Cerebellar cortex (tissue), 1 donor: ENCODE data around the gene TRERF1.

Experiments
- DNase-seq: peaks from one replicate; pipeline ENCODE4 v3.0.0-alpha.2; 2015; ENCODE audit warnings: low spot score

Gene TRERF1

DNA sequence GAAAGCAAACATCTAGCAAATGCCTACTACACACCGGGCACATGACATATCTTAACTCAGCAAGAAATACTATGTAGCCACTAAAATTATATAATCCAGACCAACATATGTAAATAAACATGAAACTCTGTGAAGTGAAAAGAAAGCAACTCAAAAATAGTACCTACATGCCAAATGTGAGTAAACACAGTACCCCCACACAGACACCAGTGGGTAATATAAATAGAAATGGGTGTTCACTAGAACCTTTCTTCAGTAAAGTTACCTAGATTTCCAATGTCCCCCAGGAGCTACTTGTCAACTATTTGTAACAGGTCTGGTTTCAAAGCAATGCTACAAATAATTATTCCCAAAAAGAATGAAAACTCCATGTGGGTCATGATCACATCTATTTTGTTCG, 25.5 kb downstream of the TRERF1 start:
- DNase-seq: no peak

DNA sequence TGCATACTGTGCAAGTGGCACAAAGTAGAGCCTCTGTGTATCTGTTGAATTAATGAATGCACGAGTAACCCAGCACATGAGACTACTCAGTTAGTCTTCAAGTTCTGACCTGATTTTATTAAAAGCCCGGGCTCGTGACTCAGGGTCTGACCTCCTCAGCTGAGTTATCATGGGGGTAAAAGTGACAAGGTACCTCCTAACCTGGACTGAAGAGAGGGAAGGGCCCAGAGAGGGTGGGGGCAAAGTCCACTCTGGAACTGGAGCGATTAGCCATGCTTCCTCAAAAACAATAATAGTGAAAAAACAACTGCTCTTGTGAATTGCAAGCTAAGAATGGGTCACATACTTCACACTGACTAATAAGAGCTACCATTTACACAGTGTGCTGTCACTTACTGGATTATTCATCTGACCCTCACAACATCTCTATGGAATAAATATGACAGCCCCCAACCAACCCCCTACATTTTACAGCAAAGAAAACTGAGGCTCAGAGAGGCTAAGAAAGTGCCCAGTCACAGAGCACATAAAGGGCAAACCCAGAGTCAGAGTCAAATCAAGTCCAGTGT, 26.7 kb downstream of the TRERF1 start:
- DNase-seq: no peak

DNA sequence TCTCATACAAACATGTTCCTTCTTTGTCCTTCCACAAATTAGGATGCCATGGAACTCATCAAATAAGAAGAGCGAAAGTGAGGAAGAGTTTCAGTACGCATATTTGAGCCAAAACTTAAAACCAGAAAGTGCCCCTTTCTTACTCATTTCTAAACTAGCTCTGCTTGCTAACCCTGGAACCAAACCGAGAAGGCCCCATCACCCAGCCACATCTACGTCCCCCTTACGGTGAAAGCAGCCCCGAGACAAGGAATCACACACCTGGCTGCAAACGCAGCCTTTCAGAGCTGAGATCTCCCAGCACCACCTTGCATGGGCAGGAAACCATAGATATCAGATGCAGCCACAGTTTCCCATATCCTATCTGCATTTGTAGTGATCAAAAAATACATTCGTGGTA, 28.5 kb downstream of the TRERF1 start:
- DNase-seq: no peak

DNA sequence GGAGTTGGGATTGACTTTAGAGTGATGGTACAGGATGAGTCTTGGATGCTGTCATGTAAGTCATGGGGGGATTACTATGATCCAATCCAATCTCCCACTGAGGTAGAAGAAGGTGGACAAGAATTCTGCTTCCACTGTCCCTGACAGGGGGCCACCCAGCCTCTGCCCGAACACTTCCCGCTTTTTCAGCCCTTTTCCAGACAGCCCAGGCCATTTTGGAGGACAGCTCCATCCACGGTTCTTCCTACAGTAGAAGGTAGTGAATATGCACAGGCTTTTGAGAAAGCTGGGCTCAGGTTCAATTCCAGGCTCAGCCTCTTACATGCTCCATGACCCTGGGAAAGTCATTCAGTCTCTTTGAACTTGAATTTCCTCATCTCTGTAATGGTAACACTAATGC, 31.0 kb downstream of the TRERF1 start:
- no peak for DNase-seq

DNA sequence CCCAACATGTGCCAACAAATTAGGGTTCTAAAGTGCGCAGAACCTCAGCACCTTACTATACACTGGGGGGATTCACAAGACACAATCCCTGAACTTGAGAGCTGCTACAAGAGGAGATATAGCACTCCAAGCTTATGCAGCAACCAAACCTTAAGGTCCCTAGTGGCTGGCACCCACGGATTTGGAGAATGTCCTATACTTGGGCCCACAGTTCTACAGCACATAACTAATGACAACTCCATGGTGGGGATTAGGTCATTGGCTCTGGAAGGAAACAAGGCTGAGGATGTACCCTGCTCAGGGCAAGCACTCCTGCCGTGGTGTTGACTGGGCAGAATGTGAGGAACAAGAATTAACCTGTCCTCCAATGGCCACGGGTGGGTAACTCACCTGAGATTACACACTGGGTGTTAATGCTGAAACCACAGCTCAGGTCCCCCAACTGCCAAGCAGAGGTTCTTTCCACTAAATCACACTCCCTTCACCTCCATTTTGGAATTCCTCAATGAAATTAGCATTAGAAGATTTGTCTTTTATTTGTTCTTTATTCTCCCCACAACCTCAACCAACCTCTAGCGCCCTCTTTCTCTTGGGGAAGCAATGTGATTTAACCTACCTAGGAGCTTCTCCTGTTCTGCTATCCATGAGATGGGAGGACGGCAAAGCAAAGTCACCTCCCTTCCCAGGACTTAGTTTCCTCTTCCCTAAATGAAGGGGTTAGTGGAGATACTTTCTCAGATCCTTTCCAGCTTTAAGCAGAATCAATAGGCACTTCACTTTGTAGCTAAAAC, 32.0 kb downstream of the TRERF1 start:
- no peak for DNase-seq

DNA sequence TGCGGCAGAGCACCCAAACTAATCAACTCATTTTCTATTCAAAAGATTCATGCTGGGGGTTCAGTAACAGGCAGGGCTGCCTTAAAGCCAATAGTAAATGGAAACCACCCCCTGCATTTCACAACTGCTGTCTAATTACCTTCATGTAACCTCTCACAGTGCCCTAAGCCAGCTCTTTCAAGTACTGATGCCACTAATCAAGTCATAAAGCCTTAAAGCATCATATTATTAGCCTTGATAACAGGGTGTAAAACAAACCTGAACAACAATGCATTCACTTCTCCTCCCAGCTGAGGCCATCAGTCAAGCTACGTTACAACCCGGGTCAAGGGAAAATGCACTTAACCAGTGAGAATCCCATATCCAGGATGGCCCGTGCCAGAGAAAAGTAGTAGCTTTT, 33.0 kb downstream of the TRERF1 start:
- DNase-seq: no peak

DNA sequence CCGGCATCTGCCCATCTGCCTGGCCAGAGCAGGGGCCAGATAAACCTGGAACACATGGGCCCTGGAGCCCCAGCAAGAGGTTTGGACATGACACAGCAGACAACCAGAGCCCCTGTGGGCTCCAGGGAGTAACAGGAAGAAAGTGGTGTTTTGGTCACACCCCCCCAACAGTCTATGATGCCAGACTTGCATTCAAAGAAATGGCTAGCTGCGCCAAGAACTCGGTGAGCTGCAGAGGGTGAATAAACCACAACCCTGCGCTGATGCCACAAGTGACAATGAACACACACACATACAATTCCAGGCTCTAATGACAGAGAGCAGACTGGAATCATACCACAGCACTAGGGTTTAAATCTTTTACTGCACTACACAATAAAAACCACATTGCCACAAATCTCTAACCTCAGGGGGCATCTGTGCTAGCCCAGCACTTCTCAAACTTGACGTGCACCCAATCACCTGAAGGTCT, 34.0 kb downstream of the TRERF1 start:
- no peak for DNase-seq

DNA sequence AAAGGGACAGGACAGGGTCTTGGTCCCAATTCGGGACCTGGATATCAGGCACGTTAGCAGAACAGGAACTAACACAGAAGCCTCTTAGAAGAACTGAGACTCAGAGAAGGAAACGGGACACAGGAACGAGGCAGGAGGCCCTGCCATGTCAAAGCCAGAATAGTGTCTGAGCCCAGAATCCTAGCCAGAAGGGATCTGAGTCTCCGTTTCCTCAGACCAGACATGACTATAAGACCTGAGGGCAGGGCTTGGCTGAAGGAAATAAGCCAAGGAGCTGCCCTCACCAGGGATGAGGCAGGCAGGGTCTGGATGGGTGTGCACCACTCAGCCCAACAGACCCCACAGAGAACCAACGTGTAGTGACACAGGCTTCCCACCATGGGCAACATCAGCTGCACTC, 40.3 kb downstream of the TRERF1 start:
- no peak for DNase-seq

DNA sequence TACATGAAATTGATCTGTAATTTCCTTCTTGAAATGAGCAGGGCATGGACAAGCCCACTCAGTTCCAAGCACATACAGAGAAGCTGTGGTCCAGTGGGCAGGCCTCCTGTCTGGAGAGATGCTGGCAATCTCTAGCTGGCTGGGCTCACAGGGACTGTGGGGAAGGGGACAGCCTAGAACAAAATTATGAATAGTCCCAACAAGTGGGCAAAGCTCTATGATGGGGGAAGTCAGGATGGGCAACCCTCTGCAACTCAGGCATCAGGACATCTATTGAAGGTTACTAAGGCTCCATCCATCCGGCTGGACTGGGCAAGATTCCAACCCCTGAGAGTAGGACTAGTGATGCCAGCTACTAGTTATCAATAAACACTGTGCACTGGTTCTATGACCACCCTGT, 40.9 kb downstream of the TRERF1 start:
- no peak for DNase-seq

DNA sequence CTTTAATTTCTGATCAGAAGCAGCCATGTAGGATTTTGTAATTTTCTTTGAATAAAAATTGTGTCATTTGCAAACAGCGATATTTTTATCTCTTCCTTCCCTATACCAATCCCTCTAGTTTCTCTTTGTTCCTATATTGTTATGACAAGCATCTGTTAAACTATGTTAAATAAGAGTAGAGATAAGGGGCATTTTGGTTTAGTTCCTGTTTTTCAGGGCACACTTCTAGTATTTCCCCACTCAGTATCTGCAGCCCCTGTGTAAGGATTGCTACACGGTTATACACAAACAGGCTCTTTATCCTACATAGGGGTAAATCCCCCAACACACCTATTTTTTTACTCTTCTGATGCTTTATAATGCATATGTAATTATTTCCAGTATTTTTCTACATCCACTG, 42.1 kb downstream of the TRERF1 start:
- no peak for DNase-seq

DNA sequence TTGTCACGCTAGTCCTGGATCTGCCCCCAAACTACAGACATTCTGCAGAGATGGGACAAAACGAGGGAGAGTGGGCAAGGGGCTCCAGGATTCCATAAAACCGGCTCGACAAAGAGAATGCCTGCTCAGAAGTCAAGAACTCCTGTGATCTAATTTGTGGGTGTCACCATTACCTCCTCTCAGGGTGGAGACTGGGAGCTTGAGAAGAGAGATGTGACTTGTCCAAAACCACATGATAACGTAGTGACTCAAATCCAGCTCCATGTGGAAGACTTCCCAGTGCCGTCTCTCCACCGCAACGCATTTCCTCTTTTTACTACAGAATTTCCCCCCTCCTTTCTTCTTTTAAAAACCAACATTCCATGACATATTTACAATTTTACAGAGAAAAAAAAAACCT, 44.3 kb downstream of the TRERF1 start:
- DNase-seq: no peak

DNA sequence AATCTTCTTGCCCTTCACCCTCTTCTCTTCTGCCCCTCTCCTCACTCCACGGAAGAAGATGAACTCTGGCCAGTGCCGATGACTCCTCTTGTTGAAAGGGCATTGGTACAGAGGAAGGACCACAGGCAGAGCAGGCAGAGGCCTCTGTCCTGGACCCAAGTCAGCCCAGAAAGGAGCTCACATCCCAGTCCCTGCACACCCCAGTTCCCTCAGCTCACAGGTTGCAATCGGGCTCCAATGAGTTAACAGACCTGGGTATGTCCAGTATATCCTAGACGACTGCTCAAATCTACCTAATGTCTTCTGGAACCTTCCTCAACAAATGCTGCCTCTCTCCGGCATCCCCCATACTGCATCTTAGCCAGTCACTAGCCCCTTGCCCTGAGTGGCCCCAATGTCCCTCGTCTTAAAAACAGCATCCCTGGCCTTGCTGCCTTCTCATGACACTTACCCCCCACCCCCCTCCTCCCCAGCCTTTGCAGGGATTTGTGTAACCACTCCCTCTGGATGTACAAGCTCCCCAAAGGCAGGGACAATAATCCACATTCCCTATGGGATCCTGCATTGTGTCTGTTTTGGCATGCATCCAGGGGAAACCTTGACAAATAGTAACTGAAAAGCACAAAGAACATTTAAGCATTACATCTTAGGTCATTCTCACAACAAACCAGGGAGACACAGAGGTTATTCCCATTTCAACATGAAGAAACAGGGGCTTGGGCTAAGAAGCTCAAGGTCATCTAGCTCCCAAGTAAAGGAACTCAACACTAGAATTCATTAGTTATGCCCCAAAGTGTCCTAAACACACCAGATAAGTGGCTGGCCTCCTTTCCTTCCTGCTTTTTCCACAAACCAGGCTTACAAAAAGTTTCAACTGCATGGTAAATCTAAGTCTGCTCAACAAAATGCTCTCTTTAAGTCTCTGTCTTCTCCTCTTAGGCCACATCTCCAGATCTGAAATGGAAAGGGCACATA, 45.1 kb downstream of the TRERF1 start:
- no peak for DNase-seq

DNA sequence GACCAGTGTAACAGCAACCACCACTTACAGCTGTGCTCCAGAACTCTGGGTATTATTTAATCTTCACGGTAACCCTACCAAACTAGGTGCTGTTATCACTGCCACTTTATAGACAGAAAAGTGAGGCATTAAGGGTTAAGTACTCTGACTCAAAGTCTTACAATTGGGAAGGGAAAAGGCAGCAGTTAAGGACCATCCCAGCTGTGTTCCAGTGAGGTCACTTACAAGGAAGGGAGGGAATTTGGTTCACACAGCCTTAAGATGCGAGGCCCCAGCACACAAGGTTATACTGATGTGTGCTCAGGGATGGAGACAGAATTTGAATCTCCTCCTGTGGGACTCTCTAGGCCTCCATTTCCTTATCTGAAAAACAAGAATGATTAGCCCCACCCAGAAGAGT, 46.7 kb downstream of the TRERF1 start:
- no peak for DNase-seq

DNA sequence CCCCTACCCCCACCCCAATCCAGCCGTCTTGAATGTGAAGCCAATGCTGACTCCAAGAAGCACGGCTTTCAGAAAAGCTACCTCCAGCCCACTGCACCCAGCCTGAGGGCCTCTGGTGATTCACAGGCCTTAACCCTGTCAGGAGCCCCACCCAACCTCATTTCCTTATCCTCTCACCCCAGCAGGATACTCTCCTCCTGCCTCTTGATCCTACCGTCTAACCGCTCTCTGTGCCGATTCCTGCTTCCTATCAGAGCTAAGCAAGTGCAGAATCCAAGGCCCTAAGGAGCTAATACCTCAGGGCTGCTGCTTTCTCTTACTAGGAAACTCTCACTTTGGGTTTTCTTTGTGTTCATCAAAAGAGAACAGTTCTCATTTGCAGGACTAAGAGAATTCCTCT, 47.2 kb downstream of the TRERF1 start:
- DNase-seq: no peak

DNA sequence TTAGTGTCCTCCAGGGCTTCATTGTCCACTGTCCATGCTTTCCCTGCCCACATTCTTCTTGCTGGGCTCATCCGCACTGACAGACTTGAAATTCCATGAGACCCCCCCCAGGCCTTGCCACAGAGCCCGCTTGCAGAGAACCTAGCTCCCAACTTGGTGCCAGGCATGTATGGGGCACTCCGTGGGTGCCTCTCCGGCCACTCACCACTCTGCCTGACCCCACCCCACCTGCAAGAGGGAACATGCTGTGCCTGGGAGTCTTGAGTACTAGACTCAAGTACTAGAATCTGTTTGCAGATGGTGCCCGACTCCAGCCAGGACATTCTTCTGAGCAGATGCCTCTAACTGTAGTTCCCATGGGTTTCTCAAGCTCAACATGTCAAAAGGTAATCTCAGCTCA, 47.9 kb downstream of the TRERF1 start:
- DNase-seq: no peak

DNA sequence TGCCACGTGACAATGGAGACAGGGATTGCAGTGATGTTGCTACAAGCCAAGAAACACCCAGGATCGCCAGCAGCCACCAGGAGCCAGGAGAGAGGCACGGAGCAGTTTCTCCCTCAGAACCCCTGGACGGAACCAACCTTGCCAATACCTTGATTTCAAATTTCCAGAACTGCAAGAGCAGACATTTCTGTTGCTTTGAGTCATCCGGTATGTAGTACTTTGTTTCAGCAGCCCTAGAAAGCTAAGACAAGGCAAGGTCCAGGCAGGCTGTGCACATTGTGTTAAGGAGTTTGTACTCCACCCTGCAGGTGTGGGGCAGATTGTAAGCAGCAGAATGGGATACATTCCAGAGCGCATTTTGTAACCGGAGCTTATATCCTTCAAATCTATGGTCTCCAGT, 48.3 kb downstream of the TRERF1 start:
- DNase-seq: no peak

DNA sequence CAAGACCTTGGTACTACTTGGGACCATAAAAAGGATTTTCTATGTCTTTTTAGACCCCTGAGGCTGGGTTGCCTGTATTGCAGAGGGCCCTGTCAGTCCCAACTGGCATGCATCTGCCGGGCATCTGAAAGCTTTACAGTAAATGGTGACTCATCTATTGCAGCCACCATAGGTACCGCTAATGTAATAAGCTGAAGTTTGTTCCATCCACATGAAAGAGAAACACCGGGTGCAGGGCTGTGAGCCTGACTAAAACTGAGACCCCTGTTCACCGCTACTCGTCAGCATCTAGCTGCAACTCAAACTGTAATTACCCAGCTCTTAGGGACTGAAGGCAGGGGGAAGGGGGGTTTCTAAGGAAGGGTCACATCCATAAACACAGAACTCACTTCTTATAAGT, 49.5 kb downstream of the TRERF1 start:
- no peak for DNase-seq

DNA sequence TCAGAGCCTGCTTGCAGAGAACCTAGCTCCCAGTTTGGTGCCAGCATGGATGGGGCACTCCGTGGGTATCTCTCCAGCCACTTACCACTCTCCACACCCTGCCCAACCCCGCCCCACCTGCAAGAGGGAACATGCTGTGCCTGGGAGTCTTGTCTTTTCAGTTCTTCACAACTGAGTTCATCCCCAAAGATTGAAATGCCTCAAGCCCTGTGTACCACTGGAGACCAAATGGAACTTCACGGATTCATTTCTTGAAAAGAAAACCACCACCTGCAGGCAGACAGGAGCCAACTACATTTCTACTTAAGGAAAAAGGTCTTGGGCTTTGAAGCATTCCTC, 50.1 kb downstream of the TRERF1 start:
- DNase-seq: no peak

DNA sequence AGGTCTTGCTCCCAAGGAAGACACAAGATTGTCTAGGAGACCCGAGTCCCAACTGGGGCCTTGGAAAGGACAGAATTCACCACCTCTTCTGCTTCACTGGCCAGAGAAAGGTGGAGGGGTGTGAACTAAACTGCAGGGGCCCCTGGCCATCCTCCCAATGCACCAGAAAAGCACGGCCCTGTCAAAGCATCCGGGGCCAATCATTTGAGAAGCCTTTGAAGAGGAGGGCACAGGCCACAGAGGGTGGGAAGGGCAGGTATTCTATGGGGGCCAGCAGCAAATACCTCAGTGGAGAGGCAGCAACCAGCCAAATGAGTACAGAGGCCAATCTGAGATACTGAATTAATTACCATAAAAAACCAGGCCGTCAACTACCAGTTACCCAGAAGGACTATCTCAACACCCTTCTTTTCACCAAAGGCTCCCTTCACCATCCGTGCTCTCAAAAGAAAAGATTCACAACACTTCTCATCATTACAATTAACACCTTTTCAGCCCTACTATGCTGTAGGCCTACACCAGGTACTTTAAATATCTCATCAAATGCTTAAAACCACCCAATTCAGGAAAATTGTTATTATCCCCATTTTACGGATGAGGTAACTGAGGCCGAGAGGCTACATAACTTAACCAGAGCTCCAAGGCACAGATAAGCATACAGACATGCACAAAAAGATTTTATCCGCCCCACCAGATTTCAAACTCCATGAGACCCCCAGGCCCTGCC, 50.7 kb downstream of the TRERF1 start:
- no peak for DNase-seq

DNA sequence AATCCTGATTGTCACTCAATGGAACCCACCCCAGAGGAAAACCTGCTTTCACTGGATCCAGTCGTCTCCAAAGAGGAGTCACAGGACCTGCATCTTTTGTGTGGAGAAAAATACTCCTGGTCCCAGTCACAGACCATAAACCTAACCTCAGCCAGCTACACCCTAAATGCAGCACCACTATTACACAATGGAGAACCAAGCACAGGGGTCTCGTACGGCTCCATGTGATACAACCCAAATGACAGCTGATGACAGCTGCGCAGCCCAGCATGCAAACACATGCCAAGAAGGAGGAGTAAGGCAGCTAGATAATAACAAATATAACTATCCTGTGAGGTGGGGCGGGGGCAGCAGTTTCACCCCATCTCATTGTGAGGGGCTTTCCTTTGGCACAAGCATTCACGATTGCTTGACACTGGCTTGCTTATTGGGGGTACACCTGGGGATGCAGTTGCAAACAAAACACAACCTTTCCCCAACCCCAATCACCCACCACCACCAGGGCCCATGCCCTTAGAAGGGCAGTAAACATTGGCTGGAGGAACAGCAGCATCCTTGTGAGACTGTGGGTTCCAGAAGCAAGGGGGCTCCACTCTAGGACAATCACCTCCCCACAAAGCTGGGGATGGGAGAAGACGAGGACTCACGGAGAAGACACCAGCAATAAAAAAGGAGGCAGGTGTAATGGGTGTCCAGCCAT, 51.5 kb downstream of the TRERF1 start:
- DNase-seq: no peak

DNA sequence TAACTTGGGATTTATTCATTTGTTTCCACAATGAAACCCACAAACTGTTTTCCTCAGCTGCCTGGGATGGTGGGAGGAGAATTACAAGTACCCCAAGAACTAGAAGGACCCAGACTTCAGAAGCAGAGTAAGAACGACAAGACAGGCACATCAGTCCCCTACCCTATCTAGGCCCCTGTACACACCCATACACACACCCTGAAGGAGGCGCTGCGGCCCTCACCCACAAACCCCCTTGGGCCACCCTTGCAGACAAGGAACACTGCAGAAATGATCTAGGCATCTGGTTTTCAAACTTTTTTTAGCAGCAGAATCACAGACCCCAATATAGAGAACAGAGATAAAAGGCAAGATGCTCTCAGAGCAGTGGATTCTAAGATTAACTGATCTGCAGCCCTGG, 55.0 kb downstream of the TRERF1 start:
- no peak for DNase-seq
